Aorta (tissue), 5 donors: ENCODE measurements around the gene TSC22D3. TPM values are rescaled to one million over a fixed set of nuclear protein-coding genes. Genes with fewer than 3 reads are reported as not detected.

Experiments
- ATAC-seq: fragments of 200-7000 bp; cut with Tn5 transposase; one replicate; pipeline ENCODE4 v1.9.1; 2022; ENCODE audit warnings: moderate library complexity; ENCODE audit not compliant: low FRiP score
- DNase-seq, 2 donors: peaks; one replicate each; pipeline ENCODE4 v3.0.0-alpha.2; 2020
- H3K27ac ChIP-seq, 2 donors: one replicate each; pipeline ENCODE4 v1.5.1; 2013; ENCODE audit warnings: low read length in 2 of 2, mild to moderate bottlenecking in 2 of 2, moderate library complexity in 2 of 2, control low read depth in 1 of 2, inconsistent platforms in 1 of 2, low read depth in 1 of 2
- H3K27me3 ChIP-seq, 2 donors: one replicate each; pipeline ENCODE4 v1.6.1; 2013; ENCODE audit warnings: control low read depth in 1 of 2, low read length in 1 of 2, mild to moderate bottlenecking in 1 of 2, moderate library complexity in 1 of 2; ENCODE audit not compliant: insufficient read depth in 2 of 2, control insufficient read depth in 1 of 2
- H3K36me3 ChIP-seq, 2 donors: one replicate each; pipeline ENCODE4 v1.6.1; 2013; ENCODE audit warnings: control low read depth in 1 of 2, low read length in 1 of 2, mild to moderate bottlenecking in 1 of 2; ENCODE audit not compliant: insufficient read depth in 2 of 2, control insufficient read depth in 1 of 2
- H3K4me1 ChIP-seq, 2 donors: one replicate each; pipeline ENCODE4 v1.6.1; 2013; ENCODE audit warnings: low read length in 2 of 2, control low read depth in 1 of 2, mild to moderate bottlenecking in 1 of 2, moderate library complexity in 1 of 2; ENCODE audit not compliant: insufficient read depth in 2 of 2, control insufficient read depth in 1 of 2
- H3K4me3 ChIP-seq, 2 donors: one replicate each; pipeline ENCODE4 v1.5.1; 2013; ENCODE audit warnings: low read length in 2 of 2, control low read depth in 1 of 2, mild to moderate bottlenecking in 1 of 2
- H3K9me3 ChIP-seq: one replicate; pipeline ENCODE4 v1.6.1; 2013; ENCODE audit warnings: mild to moderate bottlenecking, low read length; ENCODE audit not compliant: control insufficient read depth
- WGBS, 2 donors: extraction: QIAGEN DNeasy Blood & Tissue Kit; methylation state at CpG; one replicate each; pipeline ENCODE4 v1.1.7; 2013; 5-methylcytosine and 5-hydroxymethylcytosine counted together
- intact Hi-C, 2 donors: fragments of 100-400 bp; cut with DNase I; formaldehyde crosslinking; loops; one replicate each; pipeline versions ENCODE4 v1.14.2 to v1.15.0; 2022
- polyA plus RNA-seq, 2 donors: library from polyadenylated mRNA; stranded (reverse); fragments of 200-250 nt; gene quantifications; one replicate each; pipeline ENCODE4 v1.2.3, GENCODE V29; 2013
- total RNA-seq, 2 donors: library from RNA; stranded (reverse); fragmentation: NEBNext Ultra II Directional; extraction: Animal tissue kit (Norgen Biotek cat#: 25700); gene quantifications; one replicate each; pipeline ENCODE4 v1.2.1, GENCODE V29; 2021
- donor health status: healthy with polysubstance abuse.
- donor health status: Bipolar disorder and iron deficiency.
- donor health status: DM: no; HTN: no; CAD: no.
- donor health status: DM: no; HTN: no; CAD: no.
- donor health status: DM: yes; HTN: yes; CAD: no.

TSC22D3 gene
- total and polyA plus RNA-seq, 4 donors: 92.1 to 277 (median 246) TPM

- H3K4me1 ChIP-seq: peaks cover 0 to 3% of the 10 kb centered on the region in 2 donors
- intact Hi-C loops: no loop called here
- H3K27me3 ChIP-seq: no peaks in the 10 kb centered on the region
- WGBS, 2 donors: 98% methylated on average over 3 of the region's 3 CpGs
- no peak overlapping the region for H3K4me3 ChIP-seq
- H3K27ac ChIP-seq: no peak overlapping the region
- no peak for DNase-seq
- no peak for ATAC-seq
- H3K9me3 ChIP-seq: no peaks in the 10 kb centered on the region
- H3K36me3 ChIP-seq: no peaks in the 10 kb centered on the region
Observed at GRCh38 chrX:107739541-107739940, 36.0 kb downstream of the TSC22D3 start.

GRCh38 chrX:107738768-107739167, 36.8 kb downstream of the TSC22D3 start:
- intact Hi-C loops: no loop called here
- H3K36me3 ChIP-seq: no peaks in the 10 kb centered on the region
- WGBS, 2 donors: 72 to 73% methylated on average over 8 of the region's 8 CpGs
- ATAC-seq: no peak
- H3K4me3 ChIP-seq: no peak overlapping the region
- no peak overlapping the region for H3K27ac ChIP-seq
- no peak for DNase-seq
- H3K4me1 ChIP-seq: peaks cover 0 to 3% of the 10 kb centered on the region in 2 donors
- no peaks in the 10 kb centered on the region for H3K9me3 ChIP-seq
- H3K27me3 ChIP-seq: no peaks in the 10 kb centered on the region

DNA sequence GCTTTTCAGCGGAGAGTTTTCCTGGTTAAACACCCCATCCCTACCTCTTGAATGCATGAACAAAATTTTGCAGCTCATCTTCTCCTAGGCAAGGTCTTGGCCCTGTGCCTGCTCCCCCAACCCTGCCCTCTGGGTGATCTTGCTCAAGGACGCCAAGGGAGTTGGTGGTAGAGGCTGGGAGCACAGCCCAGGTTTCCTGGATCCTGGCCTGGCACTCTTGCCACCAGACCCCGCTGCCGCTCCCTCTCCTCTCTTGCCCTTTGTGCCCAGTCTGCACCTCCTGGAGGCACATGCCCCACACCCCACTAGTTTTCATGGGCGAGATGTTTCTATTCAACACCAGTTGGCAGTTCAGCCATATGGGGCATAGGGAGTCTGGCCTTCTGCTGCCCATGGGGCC, 37.3 kb downstream of the TSC22D3 start:
- H3K9me3 ChIP-seq: no peaks in the 10 kb centered on the region
- H3K4me3 ChIP-seq: no peak overlapping the region
- ATAC-seq: no peak
- H3K27me3 ChIP-seq: no peaks in the 10 kb centered on the region
- intact Hi-C loops: no loop called here
- 61 to 70% methylated on average over 5 of the region's 5 CpGs for WGBS, 2 donors
- no peak overlapping the region for H3K27ac ChIP-seq
- H3K36me3 ChIP-seq: no peaks in the 10 kb centered on the region
- H3K4me1 ChIP-seq: peaks cover 0 to 3% of the 10 kb centered on the region in 2 donors
- DNase-seq: peak in 1 of 2 donors; percentile 71

GRCh38 chrX:107736781-107737531, 38.6 kb downstream of the TSC22D3 start:
- H3K27ac ChIP-seq: no peak overlapping the region
- no peaks in the 10 kb centered on the region for H3K9me3 ChIP-seq
- ATAC-seq (no peak), DNase-seq (peak in 1 of 2 donors; percentile 54)
- H3K36me3 ChIP-seq: no peaks in the 10 kb centered on the region
- intact Hi-C loops: no loop called here
- H3K27me3 ChIP-seq: no peaks in the 10 kb centered on the region
- no peak overlapping the region for H3K4me3 ChIP-seq
- peaks cover 0 to 3% of the 10 kb centered on the region in 2 donors for H3K4me1 ChIP-seq
- WGBS, 2 donors: 61 to 80% methylated on average over 8 of the region's 8 CpGs

- H3K27me3 ChIP-seq: no peaks in the 10 kb centered on the region
- 88 to 89% methylated on average over 3 of the region's 3 CpGs for WGBS, 2 donors
- H3K4me1 ChIP-seq: peaks cover 0 to 3% of the 10 kb centered on the region in 2 donors
- no peak overlapping the region for H3K27ac ChIP-seq
- no peak for ATAC-seq
- no peaks in the 10 kb centered on the region for H3K9me3 ChIP-seq
- intact Hi-C loops: no loop called here
- no peaks in the 10 kb centered on the region for H3K36me3 ChIP-seq
- no peak for DNase-seq
- H3K4me3 ChIP-seq: no peak overlapping the region
Observed at GRCh38 chrX:107734646-107735045, 40.9 kb downstream of the TSC22D3 start.

DNA sequence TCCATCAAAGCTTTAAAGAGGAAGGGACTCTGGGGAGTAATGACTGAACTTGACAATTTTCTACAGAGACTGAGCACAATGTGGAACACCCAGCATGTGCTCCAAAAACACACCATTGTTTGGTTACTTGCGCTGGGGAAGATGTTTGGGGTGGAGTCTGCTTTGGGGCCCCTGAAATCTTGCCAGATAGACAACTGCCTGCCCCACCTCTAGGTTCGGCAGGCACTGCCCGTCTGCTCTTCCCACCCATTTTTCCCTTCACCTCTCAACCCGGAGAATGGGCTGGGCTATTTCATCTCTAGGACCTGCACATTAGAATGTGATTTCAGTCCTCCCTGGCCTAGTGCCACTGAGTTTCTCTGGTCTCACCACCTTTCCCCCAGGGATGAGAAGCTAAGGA, 41.9 kb downstream of the TSC22D3 start:
- H3K27ac ChIP-seq: no peak overlapping the region

DNA sequence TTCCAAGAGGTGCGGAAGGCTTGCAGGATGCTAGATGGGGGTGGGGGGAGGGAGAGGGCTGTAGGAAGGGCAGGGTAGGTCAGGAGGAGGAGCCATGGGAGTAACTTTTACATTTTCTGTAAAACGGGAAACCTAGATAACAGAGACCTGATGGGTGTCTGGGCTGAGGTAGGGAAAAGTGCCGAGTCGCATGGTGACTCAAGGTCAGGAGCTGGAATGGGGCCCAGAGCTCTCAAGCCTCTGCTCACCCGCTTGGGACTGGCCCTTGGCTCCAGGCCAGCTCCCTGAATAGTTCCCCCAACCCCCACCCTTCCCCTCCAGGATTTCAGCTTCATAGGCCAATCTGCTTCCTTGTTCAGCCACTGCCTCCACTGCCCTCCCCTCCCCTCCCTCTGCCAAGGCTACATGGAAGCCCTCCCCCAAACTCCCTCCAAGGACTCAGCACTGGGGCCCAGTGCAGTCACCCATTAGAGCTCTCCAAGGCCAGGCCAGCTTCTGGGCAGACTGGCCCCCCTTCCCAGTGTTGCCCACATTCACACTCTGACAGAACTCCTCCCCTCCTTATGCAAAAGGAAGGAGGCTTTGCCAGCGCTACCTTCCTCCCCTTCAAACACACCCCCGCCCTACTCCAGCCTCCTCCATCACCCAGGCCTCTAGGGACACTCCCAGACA, 43.6 kb downstream of the TSC22D3 start:
- Histone ChIP-seq H3K36me3 (no peaks in the 10 kb centered on the region), H3K27me3 (no peaks in the 10 kb centered on the region), H3K9me3 (no peaks in the 10 kb centered on the region), H3K4me3 (no peak overlapping the region), H3K4me1 (peaks cover 0 to 5% of the 10 kb centered on the region in 2 donors), H3K27ac (peak overlapping the region in 1 of 2 donors; percentile 80)
- ATAC-seq (peak; percentile 89), DNase-seq (peak; percentile 93 to 94)
- intact Hi-C loops: no loop called here
- WGBS, 2 donors: 7 to 24% methylated on average over 7 of the region's 7 CpGs

More for the DNA sequence above, 41.9 kb downstream of the TSC22D3 start:
- ATAC-seq (no peak), DNase-seq (peak in 1 of 2 donors; percentile 5)
- no peaks in the 10 kb centered on the region for H3K9me3 ChIP-seq
- H3K27me3 ChIP-seq: no peaks in the 10 kb centered on the region
- intact Hi-C loops: no loop called here
- H3K4me1 ChIP-seq: peaks cover 0 to 3% of the 10 kb centered on the region in 2 donors
- WGBS, 2 donors: 75 to 96% methylated on average over 4 of the region's 4 CpGs
- no peaks in the 10 kb centered on the region for H3K36me3 ChIP-seq
- H3K4me3 ChIP-seq: no peak overlapping the region

DNA sequence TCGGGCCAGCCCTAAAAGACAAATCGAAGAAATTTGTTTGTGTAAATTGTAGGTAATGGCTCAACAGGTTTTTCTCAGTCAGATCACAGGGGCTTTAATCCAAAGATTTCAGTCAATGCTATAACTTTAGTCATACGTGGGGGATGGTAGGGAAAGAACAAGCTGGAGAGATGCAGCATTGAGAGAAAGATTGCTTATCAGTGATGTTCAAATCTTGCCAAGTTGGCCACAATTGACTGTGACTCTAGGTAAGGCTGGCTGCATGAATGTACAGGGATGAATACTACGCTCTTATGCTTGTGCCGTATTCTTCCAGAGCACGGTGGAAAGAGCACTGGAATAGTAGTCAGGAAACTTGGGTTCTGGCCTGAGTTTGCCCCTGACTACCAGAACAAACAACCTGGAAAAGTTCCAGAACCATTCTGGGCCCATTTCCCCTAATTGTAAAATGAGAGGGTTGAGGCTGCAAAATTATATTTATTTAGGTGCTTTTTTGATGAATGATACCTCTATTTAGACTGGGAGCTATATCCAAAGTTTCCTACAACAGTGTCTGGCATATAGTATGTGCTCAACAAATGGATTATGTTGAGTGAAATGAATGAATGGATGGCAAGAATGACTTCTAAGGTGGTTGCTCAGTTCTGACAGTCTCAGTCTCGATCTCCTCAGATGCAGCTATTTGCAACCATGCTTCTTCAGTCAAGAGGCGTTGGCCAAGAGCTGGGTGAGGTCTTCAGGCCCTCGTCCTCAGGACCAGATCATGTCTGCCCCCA, 44.4 kb downstream of the TSC22D3 start:
- DNase-seq: no peak
- H3K9me3 ChIP-seq: no peaks in the 10 kb centered on the region
- intact Hi-C loops: no loop called here
- H3K4me1 ChIP-seq: peaks cover 0 to 5% of the 10 kb centered on the region in 2 donors
- no peaks in the 10 kb centered on the region for H3K36me3 ChIP-seq
- 57 to 59% methylated on average over 9 of the region's 9 CpGs for WGBS, 2 donors
- no peak for ATAC-seq
- H3K27me3 ChIP-seq: no peaks in the 10 kb centered on the region
- H3K27ac ChIP-seq: peak overlapping the region in 1 of 2 donors; percentile 80
- H3K4me3 ChIP-seq: no peak overlapping the region
